Measurements from ENCODE around the gene PLXNA4. TPM values are rescaled to one million over a fixed set of nuclear protein-coding genes. Genes with fewer than 3 reads are reported as not detected.

The PLXNA4 gene
- total RNA-seq, 1 experiment from 2014 or later = not detected

DNA sequence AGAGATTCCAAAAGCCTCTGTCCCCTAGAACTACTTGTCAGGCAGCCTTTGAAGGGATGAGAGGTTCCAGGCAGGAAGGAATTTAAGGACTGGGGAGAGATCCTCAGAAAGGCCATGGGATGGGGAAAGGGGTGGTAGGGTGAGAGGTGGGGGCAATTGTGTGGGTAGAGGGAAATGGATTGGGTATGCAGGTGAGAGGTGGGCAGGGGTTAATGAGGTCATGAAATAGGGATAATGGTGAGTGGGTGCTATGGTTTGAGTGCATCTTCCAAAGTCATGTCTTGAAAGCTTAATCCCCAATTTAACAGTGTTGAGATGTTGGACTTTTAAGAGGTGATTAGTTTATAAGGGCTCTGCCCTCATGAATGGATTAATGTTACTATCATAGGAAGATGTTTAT lies 383.5 kb downstream of the PLXNA4 start:
- no peak for DNase-seq (ENCODE audit: low read depth, low spot score)
- no peaks in the 10 kb centered on the region for H3K79me2 ChIP-seq (ENCODE audit: insufficient read depth, low read length)
- BruUV-seq (replicated peaks) = no TSS peak

DNA sequence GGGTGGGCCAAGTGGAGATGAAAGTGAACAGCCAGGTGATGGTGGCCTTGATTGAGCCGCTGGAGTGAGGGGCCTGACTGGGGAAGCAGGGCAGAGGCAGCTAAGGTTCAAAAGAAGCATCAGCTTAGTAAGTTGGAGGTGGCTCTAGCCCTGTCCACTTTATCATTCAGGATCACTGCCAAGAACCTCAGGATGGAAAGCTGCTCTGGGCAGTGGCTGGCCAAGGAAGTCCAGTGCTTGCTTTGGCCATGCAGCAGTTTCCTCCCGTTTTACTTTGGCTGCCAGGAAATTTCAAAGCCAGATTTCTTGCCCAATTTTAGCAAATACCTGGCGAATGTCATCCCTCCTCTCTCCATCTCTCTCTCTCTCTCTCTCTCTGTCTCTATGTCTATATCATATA lies 384.9 kb downstream of the PLXNA4 start:
- DNase-seq (ENCODE audit: low read depth, low spot score) = no peak

More for the DNA sequence above, 383.5 kb downstream of the PLXNA4 start:
- no peak for ATAC-seq
- intact Hi-C loops (cut with micrococcal nuclease) = no loop called here
- Histone ChIP-seq H3K9me3 (ENCODE audit: control insufficient read depth in 1 of 2, insufficient read depth in 1 of 2, low read depth in 1 of 2, low read length in 2 of 2) (peaks cover 0 to 2% of the 10 kb centered on the region in 2 experiments; a peak in 1 of 4 replicates), H3K27ac (ENCODE audit: low read depth, low read length) (no peak overlapping the region), H2AFZ (ENCODE audit: low read depth, low read length, poor library complexity, severe bottlenecking) (no peak overlapping the region), H3K36me3 (ENCODE audit: control insufficient read depth in 1 of 2, insufficient read depth in 2 of 2, low read length in 2 of 2) (no peaks in the 10 kb centered on the region), H3K9ac (ENCODE audit: low read length) (no peak overlapping the region), H3K4me1 (ENCODE audit: control insufficient read depth in 1 of 2, insufficient read depth in 2 of 2, low read length in 2 of 2) (no peaks in the 10 kb centered on the region), H3K4me3 (replicated peaks in 1 of 2; ENCODE audit: low read depth in 1 of 2, low read length in 2 of 2) (no peak overlapping the region), H3K27me3 (ENCODE audit: insufficient read depth, low read length) (peaks cover 21% of the 10 kb centered on the region), H3K4me2 (ENCODE audit: low read length) (no peak overlapping the region), H3K9me2 (ENCODE audit: insufficient read depth) (no peaks in the 10 kb centered on the region), H4K20me1 (ENCODE audit: insufficient read depth) (no peaks in the 10 kb centered on the region)
- ChIA-PET POLR2A (no interaction called here), CTCF (no interaction called here), RAD21 (ENCODE audit: low non-redundant PET in 1 of 2, low total read pairs in 2 of 2, uncharacterized antibody in 2 of 2, unreplicated experiment in 2 of 2) (no interaction called here)
- TF ChIP-seq, protein P1, sequence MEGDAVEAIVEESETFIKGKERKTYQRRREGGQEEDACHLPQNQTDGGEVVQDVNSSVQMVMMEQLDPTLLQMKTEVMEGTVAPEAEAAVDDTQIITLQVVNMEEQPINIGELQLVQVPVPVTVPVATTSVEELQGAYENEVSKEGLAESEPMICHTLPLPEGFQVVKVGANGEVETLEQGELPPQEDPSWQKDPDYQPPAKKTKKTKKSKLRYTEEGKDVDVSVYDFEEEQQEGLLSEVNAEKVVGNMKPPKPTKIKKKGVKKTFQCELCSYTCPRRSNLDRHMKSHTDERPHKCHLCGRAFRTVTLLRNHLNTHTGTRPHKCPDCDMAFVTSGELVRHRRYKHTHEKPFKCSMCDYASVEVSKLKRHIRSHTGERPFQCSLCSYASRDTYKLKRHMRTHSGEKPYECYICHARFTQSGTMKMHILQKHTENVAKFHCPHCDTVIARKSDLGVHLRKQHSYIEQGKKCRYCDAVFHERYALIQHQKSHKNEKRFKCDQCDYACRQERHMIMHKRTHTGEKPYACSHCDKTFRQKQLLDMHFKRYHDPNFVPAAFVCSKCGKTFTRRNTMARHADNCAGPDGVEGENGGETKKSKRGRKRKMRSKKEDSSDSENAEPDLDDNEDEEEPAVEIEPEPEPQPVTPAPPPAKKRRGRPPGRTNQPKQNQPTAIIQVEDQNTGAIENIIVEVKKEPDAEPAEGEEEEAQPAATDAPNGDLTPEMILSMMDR (IDR thresholded peaks at IDR 0.05 in 2 of 3, conservative IDR thresholded peaks at IDR 0.05 in 1 of 3; ENCODE audit: borderline replicate concordance in 1 of 3, insufficient read depth in 1 of 3, low read depth in 2 of 3, low read length in 2 of 3) = no peak
- TF ChIP-seq EZH2phosphoT487 (IDR thresholded peaks at IDR 0.05; ENCODE audit: borderline replicate concordance) = no peak
- TF ChIP-seq EZH2 (IDR thresholded peaks at IDR 0.05) = no peak
- no peak for TF ChIP-seq POLR2A (IDR thresholded peaks at IDR 0.05; ENCODE audit: borderline replicate concordance, extremely low read depth, insufficient read depth, insufficient read length)
- TF ChIP-seq YY1 (IDR thresholded peaks at IDR 0.05; ENCODE audit: extremely low read depth, insufficient replicate concordance, low read depth, low read length) = no peak
- TF ChIP-seq SIN3A (IDR thresholded peaks at IDR 0.05; ENCODE audit: low read depth) = no peak
- TF ChIP-seq, protein P2, sequence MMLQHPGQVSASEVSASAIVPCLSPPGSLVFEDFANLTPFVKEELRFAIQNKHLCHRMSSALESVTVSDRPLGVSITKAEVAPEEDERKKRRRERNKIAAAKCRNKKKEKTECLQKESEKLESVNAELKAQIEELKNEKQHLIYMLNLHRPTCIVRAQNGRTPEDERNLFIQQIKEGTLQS (IDR thresholded peaks at IDR 0.05) = no peak
- no peak for TF ChIP-seq EGR1 (IDR thresholded peaks at IDR 0.05; ENCODE audit: low read depth)

More for the DNA sequence above, 384.9 kb downstream of the PLXNA4 start:
- no peaks in the 10 kb centered on the region for H3K9me2 ChIP-seq (ENCODE audit: insufficient read depth)
- no peaks in the 10 kb centered on the region for H3K4me1 ChIP-seq (ENCODE audit: control insufficient read depth in 1 of 2, insufficient read depth in 2 of 2, low read length in 2 of 2)
- H3K4me3 ChIP-seq (replicated peaks in 1 of 2; ENCODE audit: low read depth in 1 of 2, low read length in 2 of 2) = no peak overlapping the region
- ChIA-PET RAD21 (ENCODE audit: low non-redundant PET in 1 of 2, low total read pairs in 2 of 2, uncharacterized antibody in 2 of 2, unreplicated experiment in 2 of 2) (no interaction called here), CTCF (no interaction called here), POLR2A (no interaction called here)
- H3K36me3 ChIP-seq (ENCODE audit: control insufficient read depth in 1 of 2, insufficient read depth in 2 of 2, low read length in 2 of 2) = no peaks in the 10 kb centered on the region
- no peak overlapping the region for H3K27ac ChIP-seq (ENCODE audit: low read depth, low read length)
- H3K9ac ChIP-seq (ENCODE audit: low read length) = no peak overlapping the region
- H2AFZ ChIP-seq (ENCODE audit: low read depth, low read length, poor library complexity, severe bottlenecking) = no peak overlapping the region
- TF ChIP-seq, protein P3, sequence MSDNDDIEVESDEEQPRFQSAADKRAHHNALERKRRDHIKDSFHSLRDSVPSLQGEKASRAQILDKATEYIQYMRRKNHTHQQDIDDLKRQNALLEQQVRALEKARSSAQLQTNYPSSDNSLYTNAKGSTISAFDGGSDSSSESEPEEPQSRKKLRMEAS (IDR thresholded peaks at IDR 0.05) = no peak
- TF ChIP-seq EGR1 (IDR thresholded peaks at IDR 0.05; ENCODE audit: low read depth) (no peak), CEBPB (IDR thresholded peaks at IDR 0.05; ENCODE audit: low read depth) (no peak), POLR2A (IDR thresholded peaks at IDR 0.05; ENCODE audit: borderline replicate concordance, extremely low read depth, insufficient read depth, insufficient read length) (no peak), FOSL1 (IDR thresholded peaks at IDR 0.05; ENCODE audit: low read depth) (no peak), SRF (IDR thresholded peaks at IDR 0.05; ENCODE audit: low read depth) (no peak), YY1 (IDR thresholded peaks at IDR 0.05; ENCODE audit: extremely low read depth, insufficient replicate concordance, low read depth, low read length) (no peak)
- no TSS peak for BruUV-seq (replicated peaks)
- no peaks in the 10 kb centered on the region for H3K79me2 ChIP-seq (ENCODE audit: insufficient read depth, low read length)
- peaks cover 0 to 10% of the 10 kb centered on the region in 2 experiments; a peak in 2 of 4 replicates for H3K9me3 ChIP-seq (ENCODE audit: control insufficient read depth in 1 of 2, insufficient read depth in 1 of 2, low read depth in 1 of 2, low read length in 2 of 2)
- ATAC-seq = no peak
- no peaks in the 10 kb centered on the region for H4K20me1 ChIP-seq (ENCODE audit: insufficient read depth)
- no peak overlapping the region for H3K4me2 ChIP-seq (ENCODE audit: low read length)
- peaks cover 21% of the 10 kb centered on the region for H3K27me3 ChIP-seq (ENCODE audit: insufficient read depth, low read length)
- intact Hi-C loops (cut with micrococcal nuclease) = no loop called here
